OCI-LY1 (cell line): Measurements from ENCODE around the gene PRKCE.
"Not testable (repeated sequence)": the region's sequence is repeated elsewhere in the genome, so short reads cannot be mapped to it uniquely, and the experiment has no call there.

Experiments
- CTCF ChIP-seq: fragments of 200-600 bp; sonication (generic), shearing (Covaris generic); IDR thresholded peaks from 2 replicates; pipeline ENCODE4 v1.5.1; 2017; ENCODE audit warnings: mild to moderate bottlenecking, antibody characterized with exemption, low read length, moderate library complexity, mixed read lengths
- EZH2 ChIP-seq: fragments of 200-600 bp; sonication (generic), shearing (Covaris generic); IDR thresholded peaks from 2 replicates; pipeline ENCODE4 v1.8.0; 2017; ENCODE audit warnings: borderline replicate concordance, mixed run types, mild to moderate bottlenecking, antibody characterized with exemption, low read length, moderate library complexity, mixed read lengths

DNA sequence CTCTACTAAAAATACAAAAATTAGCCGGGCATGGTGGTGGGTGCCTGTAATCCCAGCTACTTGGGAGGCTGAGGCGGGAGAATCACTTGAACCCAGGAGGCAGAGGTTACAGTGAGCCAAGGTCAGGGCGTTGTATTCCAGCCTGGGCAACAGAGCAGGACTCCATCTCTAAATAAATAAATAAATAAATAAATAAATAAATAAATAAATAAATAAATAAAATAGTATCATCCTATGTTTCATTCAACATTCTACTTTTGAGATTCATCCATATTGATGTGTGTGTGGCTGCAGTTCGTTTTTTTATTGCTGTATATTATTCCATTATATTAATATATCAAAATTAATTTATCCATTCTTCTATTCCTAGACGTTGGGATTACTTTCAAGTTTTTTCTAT lies 207.4 kb downstream of the PRKCE start:
- not testable (repeated sequence) for TF ChIP-seq CTCF, EZH2
